ENCODE measurements around the gene S100A1. TPM values are rescaled to one million over a fixed set of nuclear protein-coding genes. Genes with fewer than 3 reads are reported as not detected.
"Not testable (repeated sequence)": the region's sequence is repeated elsewhere in the genome, so short reads cannot be mapped to it uniquely, and the experiment has no call there.

S100A1 gene
- total and polyA plus RNA-seq, 2 of the 13 experiments (the other 11 are each of a cell fraction or from before 2014, with no cell fraction given), result 120 to 251 TPM

GRCh38 chr1:153671628-153672353 is 43.6 kb downstream of the S100A1 start:
- Histone ChIP-seq H3K36me3 (replicated peaks in 1 of 2; ENCODE audit: control insufficient read depth in 1 of 2, insufficient read depth in 2 of 2, low read length in 2 of 2) (peaks cover 14 to 24% of the 10 kb centered on the region in 2 experiments), H3K27ac (ENCODE audit: extremely low read length, insufficient read depth, low read length) (peak overlapping the region; percentile 90), H3K4me2 (ENCODE audit: low read depth, low read length) (peak overlapping the region; percentile 75), H3K4me1 (ENCODE audit: insufficient read depth, low read length) (peaks cover 29% of the 10 kb centered on the region), H3K4me3 (replicated peaks in 1 of 3; ENCODE audit: insufficient read depth in 1 of 3, low read depth in 2 of 3, low read length in 3 of 3) (peak overlapping the region; percentile 59 to 92 (median 76)), H2AFZ (ENCODE audit: low read length) (peak overlapping the region; percentile 91), H3K79me2 (ENCODE audit: insufficient read depth, low read length) (peaks cover 33% of the 10 kb centered on the region), H3K9ac (ENCODE audit: insufficient read depth, low read depth, low read length) (peak overlapping the region; percentile 86)
- intact Hi-C loops (cut with micrococcal nuclease; ENCODE audit: unreplicated experiment), result loop anchor here (5.0 kb wide), 2 partner anchors 39 to 56 kb away; partner anchors contain the start of genes CHTOP and INTS3
- FAIRE-seq; H3K27me3 ChIP-seq (ENCODE audit: control insufficient read depth in 1 of 2, insufficient read depth in 2 of 2, low read length in 2 of 2); DNase-seq (ENCODE audit: low spot score); H4K20me1 ChIP-seq (ENCODE audit: insufficient read depth, low read length); in situ Hi-C loops (cut with HindIII; ENCODE audit: extremely low pct_ligation_motif_present, low pct_unique_long_range_greater_than_20kb); BruUV-seq (replicated peaks); H3K9me3 ChIP-seq (ENCODE audit: low read length): not testable (repeated sequence)
- ChIA-PET CTCF (ENCODE audit: low intra/inter-chr PET ratio, low total read pairs) (interaction anchor here (1.2 kb wide), 1 partner anchor 78 kb away, joined by 5 read pairs; no protein-coding TSS in a partner anchor), POLR2A (interaction anchor here (0.7 to 2.1 kb wide), 13 partner anchors 8 to 319 kb away, joined by 3 to 9 read pairs (median 4); partner anchors contain the start of genes CHTOP, INTS3, RPS27 and S100A1)
- peak; percentile 65 for ATAC-seq
- 2% methylated on average over 28 of the region's 28 CpGs for WGBS (ENCODE audit: low lambda C conversion rate)
- 0 out of 2 replicates have a peak, but pooled peaks have one; percentile 6 for TF ChIP-seq STAG1 (CRISPR knock-in tag; IDR thresholded peaks at IDR 0.05)
- TF ChIP-seq ZNF580 (CRISPR knock-in tag; IDR thresholded peaks at IDR 0.05; ENCODE audit: borderline replicate concordance, low read depth), result 0 out of 2 replicates have a peak, but pooled peaks have one; percentile 11
- peak; percentile 23; the same call in 1 of the 2 replicates for TF ChIP-seq KDM2A (CRISPR knock-in tag; IDR thresholded peaks at IDR 0.05; ENCODE audit: borderline replicate concordance, low read depth)
- peak; percentile 87 for TF ChIP-seq HNRNPLL (IDR thresholded peaks at IDR 0.05; ENCODE audit: low read depth, low read length, poor library complexity, severe bottlenecking)
- peak; percentile 2; the same call in 1 of the 2 replicates for TF ChIP-seq SAP130 (CRISPR knock-in tag; IDR thresholded peaks at IDR 0.05; ENCODE audit: low read depth)
- TF ChIP-seq NCOA1 (CRISPR knock-in tag; IDR thresholded peaks at IDR 0.05), result 0 out of 2 replicates have a peak, but pooled peaks have one; percentile 11
- TF ChIP-seq ADNP (CRISPR knock-in tag; IDR thresholded peaks at IDR 0.05), result 0 out of 2 replicates have a peak, but pooled peaks have one; percentile 30
- TF ChIP-seq HMGXB4 (CRISPR knock-in tag; IDR thresholded peaks at IDR 0.05; ENCODE audit: borderline replicate concordance in 1 of 2, low read depth in 1 of 2), result peak in 1 of 2 experiments; percentile 55; a peak in 2 of 4 replicates
- TF ChIP-seq NFIC (IDR thresholded peaks at IDR 0.05; ENCODE audit: low read length), result 0 out of 2 replicates have a peak, but pooled peaks have one; percentile 22
- TF ChIP-seq ZNF607 (CRISPR knock-in tag; IDR thresholded peaks at IDR 0.05; ENCODE audit: borderline replicate concordance), result 0 out of 2 replicates have a peak, but pooled peaks have one; percentile 30
- TF ChIP-seq, protein P1, sequence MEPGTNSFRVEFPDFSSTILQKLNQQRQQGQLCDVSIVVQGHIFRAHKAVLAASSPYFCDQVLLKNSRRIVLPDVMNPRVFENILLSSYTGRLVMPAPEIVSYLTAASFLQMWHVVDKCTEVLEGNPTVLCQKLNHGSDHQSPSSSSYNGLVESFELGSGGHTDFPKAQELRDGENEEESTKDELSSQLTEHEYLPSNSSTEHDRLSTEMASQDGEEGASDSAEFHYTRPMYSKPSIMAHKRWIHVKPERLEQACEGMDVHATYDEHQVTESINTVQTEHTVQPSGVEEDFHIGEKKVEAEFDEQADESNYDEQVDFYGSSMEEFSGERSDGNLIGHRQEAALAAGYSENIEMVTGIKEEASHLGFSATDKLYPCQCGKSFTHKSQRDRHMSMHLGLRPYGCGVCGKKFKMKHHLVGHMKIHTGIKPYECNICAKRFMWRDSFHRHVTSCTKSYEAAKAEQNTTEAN (CRISPR knock-in tag; conservative IDR thresholded peaks at IDR 0.05), result 0 out of 2 replicates have a peak, but pooled peaks have one; percentile 11
- TF ChIP-seq ZNF232 (CRISPR knock-in tag; IDR thresholded peaks at IDR 0.05; ENCODE audit: borderline replicate concordance), result peak; percentile 11; the same call in 1 of the 2 replicates
- 0 out of 2 replicates have a peak, but pooled peaks have one; percentile 25 for TF ChIP-seq IKZF5 (CRISPR knock-in tag; IDR thresholded peaks at IDR 0.05)
- TF ChIP-seq ZNF441 (CRISPR knock-in tag; IDR thresholded peaks at IDR 0.05; ENCODE audit: borderline replicate concordance), result peak; percentile 91
- TF ChIP-seq CTCF (CRISPR knock-in tag; IDR thresholded peaks at IDR 0.05), result peak; percentile 15; the same call in 1 of the 2 replicates
